ENCODE data around the gene CES5A.
A peak's percentile ranks its signal among the peaks of the same experiment; 100 is the strongest.
"Not testable (repeated sequence)": the region's sequence is repeated elsewhere in the genome, so short reads cannot be mapped to it uniquely, and the experiment has no call there.

CES5A gene

GRCh38 chr16:55875273-55875672 lies at the start of gene CES5A:
Gene CES5A, minus strand, starts transcription at chr16:55875373. Its CDS starts 152 bp downstream, at chr16:55875221.
- no peak for DNase-seq

GRCh38 chr16:55922662-55923061 lies 47.5 kb upstream of the CES5A start:
- no peak for DNase-seq

GRCh38 chr16:55917373-55918160 lies 42.4 kb upstream of the CES5A start:
- DNase-seq = no peak

- no peak for DNase-seq
Observed at GRCh38 chr16:55915096-55915827, 40.1 kb upstream of the CES5A start.

- no peak for DNase-seq
Observed at GRCh38 chr16:55914383-55914782, 39.2 kb upstream of the CES5A start.

- DNase-seq = no peak
Observed at GRCh38 chr16:55913716-55914115, 38.5 kb upstream of the CES5A start.

- not testable (repeated sequence) for DNase-seq
Observed at GRCh38 chr16:55913121-55913520, 37.9 kb upstream of the CES5A start.

GRCh38 chr16:55912022-55912421 lies 36.8 kb upstream of the CES5A start:
- no peak for DNase-seq

- DNase-seq = no peak
Observed at GRCh38 chr16:55911616-55912015, 36.4 kb upstream of the CES5A start.

- DNase-seq = no peak
Observed at GRCh38 chr16:55909876-55910275, 34.7 kb upstream of the CES5A start.

GRCh38 chr16:55908641-55909040 lies 33.5 kb upstream of the CES5A start:
- no peak for DNase-seq

GRCh38 chr16:55907661-55908060 lies 32.5 kb upstream of the CES5A start:
- no peak for DNase-seq

GRCh38 chr16:55906123-55906522 lies 30.9 kb upstream of the CES5A start:
- no peak for DNase-seq

GRCh38 chr16:55905651-55906050 lies 30.5 kb upstream of the CES5A start:
- DNase-seq = no peak

- DNase-seq = no peak
Observed at GRCh38 chr16:55901566-55902217, 26.5 kb upstream of the CES5A start.

- DNase-seq = peak; percentile 2
Observed at GRCh38 chr16:55900616-55901393, 25.6 kb upstream of the CES5A start.

GRCh38 chr16:55899857-55900256 lies 24.7 kb upstream of the CES5A start:
- no peak for DNase-seq

GRCh38 chr16:55898592-55898991 lies 23.4 kb upstream of the CES5A start:
- no peak for DNase-seq

- DNase-seq = no peak
Observed at GRCh38 chr16:55892821-55893220, 17.6 kb upstream of the CES5A start.

GRCh38 chr16:55889518-55889917 lies 14.3 kb upstream of the CES5A start:
- no peak for DNase-seq

GRCh38 chr16:55888546-55888945 lies 13.4 kb upstream of the CES5A start:
- DNase-seq = no peak

GRCh38 chr16:55876854-55877253 lies 1.7 kb upstream of the CES5A start:
- no peak for DNase-seq

GRCh38 chr16:55873122-55873521 lies 2.1 kb downstream of the CES5A start:
- no peak for DNase-seq

Measured in activated naive CD4-positive, alpha-beta T cell treated with Interleukin-2 at 50 U/mL for 16 hours (primary cell).